Panc1 (cell line): ENCODE data around the gene PHF21A. TPM values are rescaled to one million over a fixed set of nuclear protein-coding genes. Genes with fewer than 3 reads are reported as not detected.

ENCODE experiments used
- ATAC-seq: fragments of 200-7000 bp; cut with Tn5 transposase; 2 replicates; pipeline ENCODE4 v1.9.1; 2020; ENCODE audit warnings: mild to moderate bottlenecking, moderate library complexity
- BruUV-seq: library from RNA; stranded (reverse); fragments of 400-500 nt; replicated peaks from 2 replicates; lab custom pipeline; 2021; lab: Mats Ljungman, UMichigan
- CTCF ChIA-PET: fragments of 300-600 bp; sonication (Branson Sonifier 250); formaldehyde crosslinking; loops from one replicate; lab custom pipeline; 2022; ENCODE audit warnings: antibody characterized with exemption; lab: Charles Lee
- POLR2A ChIA-PET: fragments of 300-600 bp; sonication (Branson Sonifier 250); formaldehyde crosslinking; loops from one replicate; lab custom pipeline; 2022; ENCODE audit warnings: antibody characterized with exemption; lab: Charles Lee
- DNase-seq: peaks from one replicate; pipeline ENCODE4 v3.0.0-alpha.2; 2010; ENCODE audit warnings: low read depth, low spot score
- H3K27ac ChIP-seq: 2 replicates; pipeline ENCODE4 v1.5.1; 2011; ENCODE audit warnings: mild to moderate bottlenecking, low read length, inconsistent platforms
- H3K27me3 ChIP-seq: fragments of 200-500 bp; sonication (Bioruptor generic); 2 replicates; pipeline ENCODE4 v1.6.0; 2014; ENCODE audit warnings: low read length, inconsistent platforms; ENCODE audit not compliant: control insufficient read depth, insufficient read depth
- H3K36me3 ChIP-seq: fragments of 200-500 bp; sonication (Bioruptor generic); 2 replicates; pipeline ENCODE4 v1.5.1; 2014; ENCODE audit warnings: inconsistent platforms, mild to moderate bottlenecking, low read length, moderate library complexity; ENCODE audit not compliant: control insufficient read depth, insufficient read depth
- H3K4me1 ChIP-seq: 2 replicates; pipeline ENCODE4 v1.5.1; 2011; ENCODE audit warnings: inconsistent platforms, mild to moderate bottlenecking, low read length, moderate library complexity; ENCODE audit not compliant: control insufficient read depth, insufficient read depth
- H3K4me3 ChIP-seq, 2 experiments: 2 replicates each; pipeline ENCODE4 v1.5.1; 2011 to 2012; ENCODE audit warnings: low read depth in 2 of 2, low read length in 2 of 2, mild to moderate bottlenecking in 2 of 2, inconsistent platforms in 1 of 2, moderate library complexity in 1 of 2
- H3K9me3 ChIP-seq: fragments of 200-500 bp; sonication (Bioruptor generic); 2 replicates; pipeline ENCODE4 v1.5.1; 2014; ENCODE audit warnings: low read depth, mild to moderate bottlenecking, inconsistent platforms, low read length, moderate library complexity; ENCODE audit not compliant: control insufficient read depth, insufficient read depth
- POLR2AphosphoS5 ChIP-seq: IDR thresholded peaks from 2 replicates; pipeline ENCODE4 v1.6.1; 2012; ENCODE audit warnings: mild to moderate bottlenecking, low read depth, low read length, moderate library complexity
- SIN3A ChIP-seq: IDR thresholded peaks from 2 replicates; pipeline ENCODE4 v1.6.1; 2012; ENCODE audit warnings: low read depth, mild to moderate bottlenecking, low read length, moderate library complexity, borderline replicate concordance; ENCODE audit not compliant: insufficient read depth
- TCF7L2 ChIP-seq: IDR thresholded peaks from 2 replicates; pipeline ENCODE4 v1.6.1; 2011; ENCODE audit warnings: mild to moderate bottlenecking, low read depth, low read length, inconsistent platforms
- in situ Hi-C: cut with HindIII; loops from 2 replicates; pipeline ENCODE4 v1.10.0; 2016; ENCODE audit warnings: low sequenced_read_pairs, low pct_unique_long_range_greater_than_20kb
- intact Hi-C: fragments of 100-400 bp; cut with micrococcal nuclease; formaldehyde crosslinking; loops from one replicate; pipeline ENCODE4 v1.10.0; 2022; ENCODE audit not compliant: unreplicated experiment
- total RNA-seq: library from RNA; stranded (reverse); gene quantifications from one replicate; pipeline ENCODE4 v1.2.1, GENCODE V29; 2021; ENCODE audit not compliant: unreplicated experiment
- TF ChIP-seq, protein P1 (sequence below): fragments of 450-650 bp; IDR thresholded peaks from 2 replicates; pipeline ENCODE4 v1.5.1; 2017; ENCODE audit warnings: mild to moderate bottlenecking
- TF ChIP-seq, protein P2 (sequence below), 2 experiments: IDR thresholded peaks; 2 replicates each; pipeline ENCODE4 v1.6.1; 2011 to 2012; ENCODE audit warnings: low read depth in 2 of 2, control low read depth in 1 of 2, low read length in 1 of 2, mild to moderate bottlenecking in 1 of 2, moderate library complexity in 1 of 2; ENCODE audit not compliant: insufficient read depth in 1 of 2

PHF21A gene
- total RNA-seq, 1 experiment from 2014 or later = 45.7 TPM

- H3K4me1 ChIP-seq = no peaks in the 10 kb centered on the region
- BruUV-seq = no TSS peak
- H3K9me3 ChIP-seq = no peaks in the 10 kb centered on the region
- H3K27me3 ChIP-seq = no peaks in the 10 kb centered on the region
- peaks cover 2% of the 10 kb centered on the region; the same call in 1 of the 2 replicates for H3K36me3 ChIP-seq
- TF ChIP-seq TCF7L2 = no peak
- no peak for TF ChIP-seq SIN3A
- TF ChIP-seq, protein P1, sequence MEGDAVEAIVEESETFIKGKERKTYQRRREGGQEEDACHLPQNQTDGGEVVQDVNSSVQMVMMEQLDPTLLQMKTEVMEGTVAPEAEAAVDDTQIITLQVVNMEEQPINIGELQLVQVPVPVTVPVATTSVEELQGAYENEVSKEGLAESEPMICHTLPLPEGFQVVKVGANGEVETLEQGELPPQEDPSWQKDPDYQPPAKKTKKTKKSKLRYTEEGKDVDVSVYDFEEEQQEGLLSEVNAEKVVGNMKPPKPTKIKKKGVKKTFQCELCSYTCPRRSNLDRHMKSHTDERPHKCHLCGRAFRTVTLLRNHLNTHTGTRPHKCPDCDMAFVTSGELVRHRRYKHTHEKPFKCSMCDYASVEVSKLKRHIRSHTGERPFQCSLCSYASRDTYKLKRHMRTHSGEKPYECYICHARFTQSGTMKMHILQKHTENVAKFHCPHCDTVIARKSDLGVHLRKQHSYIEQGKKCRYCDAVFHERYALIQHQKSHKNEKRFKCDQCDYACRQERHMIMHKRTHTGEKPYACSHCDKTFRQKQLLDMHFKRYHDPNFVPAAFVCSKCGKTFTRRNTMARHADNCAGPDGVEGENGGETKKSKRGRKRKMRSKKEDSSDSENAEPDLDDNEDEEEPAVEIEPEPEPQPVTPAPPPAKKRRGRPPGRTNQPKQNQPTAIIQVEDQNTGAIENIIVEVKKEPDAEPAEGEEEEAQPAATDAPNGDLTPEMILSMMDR = no peak
- TF ChIP-seq, protein P2, sequence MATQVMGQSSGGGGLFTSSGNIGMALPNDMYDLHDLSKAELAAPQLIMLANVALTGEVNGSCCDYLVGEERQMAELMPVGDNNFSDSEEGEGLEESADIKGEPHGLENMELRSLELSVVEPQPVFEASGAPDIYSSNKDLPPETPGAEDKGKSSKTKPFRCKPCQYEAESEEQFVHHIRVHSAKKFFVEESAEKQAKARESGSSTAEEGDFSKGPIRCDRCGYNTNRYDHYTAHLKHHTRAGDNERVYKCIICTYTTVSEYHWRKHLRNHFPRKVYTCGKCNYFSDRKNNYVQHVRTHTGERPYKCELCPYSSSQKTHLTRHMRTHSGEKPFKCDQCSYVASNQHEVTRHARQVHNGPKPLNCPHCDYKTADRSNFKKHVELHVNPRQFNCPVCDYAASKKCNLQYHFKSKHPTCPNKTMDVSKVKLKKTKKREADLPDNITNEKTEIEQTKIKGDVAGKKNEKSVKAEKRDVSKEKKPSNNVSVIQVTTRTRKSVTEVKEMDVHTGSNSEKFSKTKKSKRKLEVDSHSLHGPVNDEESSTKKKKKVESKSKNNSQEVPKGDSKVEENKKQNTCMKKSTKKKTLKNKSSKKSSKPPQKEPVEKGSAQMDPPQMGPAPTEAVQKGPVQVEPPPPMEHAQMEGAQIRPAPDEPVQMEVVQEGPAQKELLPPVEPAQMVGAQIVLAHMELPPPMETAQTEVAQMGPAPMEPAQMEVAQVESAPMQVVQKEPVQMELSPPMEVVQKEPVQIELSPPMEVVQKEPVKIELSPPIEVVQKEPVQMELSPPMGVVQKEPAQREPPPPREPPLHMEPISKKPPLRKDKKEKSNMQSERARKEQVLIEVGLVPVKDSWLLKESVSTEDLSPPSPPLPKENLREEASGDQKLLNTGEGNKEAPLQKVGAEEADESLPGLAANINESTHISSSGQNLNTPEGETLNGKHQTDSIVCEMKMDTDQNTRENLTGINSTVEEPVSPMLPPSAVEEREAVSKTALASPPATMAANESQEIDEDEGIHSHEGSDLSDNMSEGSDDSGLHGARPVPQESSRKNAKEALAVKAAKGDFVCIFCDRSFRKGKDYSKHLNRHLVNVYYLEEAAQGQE (IDR thresholded peaks at IDR 0.05; ENCODE audit: insufficient read depth in 1 of 2, low read depth in 2 of 2, low read length in 1 of 2) = no peak
- no peak for TF ChIP-seq POLR2AphosphoS5
- ATAC-seq (no peak), DNase-seq (no peak)
- ChIA-PET POLR2A (interaction anchor here (0.6 kb wide), 1 partner anchor 203 kb away, joined by 8 read pairs; no protein-coding TSS in a partner anchor), CTCF (no interaction called here)
- H3K27ac ChIP-seq = no peak overlapping the region
- in situ Hi-C loops = no loop called here
- intact Hi-C loops = no loop called here
- no peak overlapping the region for H3K4me3 ChIP-seq
These were observed 70.2 kb downstream of the PHF21A start for GRCh38 chr11:46051102-46051501.

- Histone ChIP-seq H3K4me1 (no peaks in the 10 kb centered on the region), H3K9me3 (no peaks in the 10 kb centered on the region), H3K27me3 (no peaks in the 10 kb centered on the region), H3K27ac (no peak overlapping the region), H3K36me3 (peaks cover 2% of the 10 kb centered on the region; the same call in 1 of the 2 replicates), H3K4me3 (no peak overlapping the region)
- DNase-seq (no peak), ATAC-seq (no peak)
- CTCF ChIA-PET = no interaction called here
- POLR2A ChIA-PET = interaction anchor here (0.6 kb wide), 1 partner anchor 74 kb away, joined by 12 read pairs; no protein-coding TSS in a partner anchor
- no TSS peak for BruUV-seq
- intact Hi-C loops (no loop called here), in situ Hi-C loops (no loop called here)
- TF ChIP-seq POLR2AphosphoS5 = no peak
- TF ChIP-seq, protein P2 (IDR thresholded peaks at IDR 0.05; ENCODE audit: insufficient read depth in 1 of 2, low read depth in 2 of 2, low read length in 1 of 2) = no peak
- TF ChIP-seq SIN3A = no peak
- TF ChIP-seq, protein P1 = no peak
- no peak for TF ChIP-seq TCF7L2
These were observed 70.6 kb downstream of the PHF21A start for GRCh38 chr11:46050662-46051061.
